GM19452 (cell line): ENCODE results near the gene BOK.
"Not testable (repeated sequence)": the region's sequence is repeated elsewhere in the genome, so short reads cannot be mapped to it uniquely, and the experiment has no call there.

ENCODE experiments used
- ATAC-seq: cut with Tn5 transposase; IDR thresholded peaks from one replicate; pipeline ENCODE4 v1.9.1; 2021; ENCODE audit not compliant: unreplicated experiment

Gene BOK

DNA sequence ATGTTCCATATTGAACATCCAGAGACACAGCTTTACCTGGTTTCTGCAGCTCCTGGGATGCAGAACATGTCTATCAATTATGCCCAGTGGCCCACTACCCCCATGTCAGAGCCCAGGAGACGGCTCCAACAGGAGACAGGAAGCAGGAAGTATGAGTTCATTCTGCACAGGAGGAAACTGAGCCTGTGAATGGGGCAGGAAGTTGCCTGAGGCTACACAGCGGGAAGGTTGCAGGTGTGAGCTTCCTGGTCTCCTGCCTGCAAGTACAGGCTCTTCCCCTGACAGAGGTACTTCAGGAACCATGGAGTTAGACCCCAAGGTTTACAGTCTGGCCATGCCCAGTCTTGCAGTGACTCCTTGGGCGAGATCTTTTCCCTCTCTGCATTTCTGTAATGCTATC lies 2.8 kb upstream of the BOK start:
- no peak for ATAC-seq

DNA sequence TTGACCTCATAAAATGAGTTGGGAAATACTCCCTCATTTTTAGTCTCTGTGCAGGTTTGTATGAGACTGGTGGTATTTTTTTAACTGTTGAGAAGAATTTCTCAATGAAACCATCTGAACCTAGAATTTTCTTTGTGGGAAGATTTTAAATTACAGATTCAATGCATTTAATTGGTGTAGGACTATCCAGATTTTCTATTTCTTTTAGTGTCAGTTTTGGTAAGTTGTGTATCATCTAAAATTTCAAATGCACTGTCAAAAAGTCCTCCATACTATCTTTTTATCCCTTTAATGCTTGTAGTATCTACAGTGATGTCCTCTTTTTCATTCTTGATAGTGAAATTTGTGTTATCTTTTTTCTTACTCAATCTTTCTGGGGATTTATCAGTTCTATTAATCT lies 1.8 kb upstream of the BOK start:
- ATAC-seq = no peak

GRCh38 chr2:241559323-241560161 lies 997 bp downstream of the BOK start:
- ATAC-seq = no peak

GRCh38 chr2:241560162-241560882 lies 1.8 kb downstream of the BOK start:
- no peak for ATAC-seq

DNA sequence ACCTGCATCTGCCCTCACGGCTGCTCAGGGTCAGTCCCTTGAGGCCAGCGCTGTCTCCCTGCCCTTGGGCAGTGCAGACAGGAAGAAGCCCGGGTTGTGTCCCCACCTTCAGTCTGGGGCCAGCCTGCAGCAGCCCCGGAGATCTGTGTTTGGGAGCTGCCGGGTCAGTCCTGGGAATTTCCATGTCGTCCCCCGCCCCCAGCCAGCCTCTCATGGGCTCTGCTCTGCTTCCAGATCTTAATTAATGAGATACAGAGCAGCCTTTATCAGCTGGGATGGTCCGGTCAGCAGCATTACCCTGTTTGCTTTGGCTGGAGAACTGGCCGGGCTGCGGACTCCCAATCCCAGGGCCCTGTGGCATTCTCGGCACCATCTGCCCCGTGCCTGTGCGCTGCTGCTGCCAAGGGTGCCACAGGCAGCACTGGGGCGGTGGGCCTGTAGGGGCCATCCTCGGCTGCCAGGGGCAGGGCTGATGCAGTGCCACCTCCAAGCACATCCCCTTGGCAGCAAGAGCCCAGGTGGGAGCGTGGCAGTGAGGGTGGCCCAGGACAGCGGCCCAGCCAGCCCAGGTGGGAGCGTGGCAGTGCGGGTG lies 2.4 kb downstream of the BOK start:
- ATAC-seq = no peak

DNA sequence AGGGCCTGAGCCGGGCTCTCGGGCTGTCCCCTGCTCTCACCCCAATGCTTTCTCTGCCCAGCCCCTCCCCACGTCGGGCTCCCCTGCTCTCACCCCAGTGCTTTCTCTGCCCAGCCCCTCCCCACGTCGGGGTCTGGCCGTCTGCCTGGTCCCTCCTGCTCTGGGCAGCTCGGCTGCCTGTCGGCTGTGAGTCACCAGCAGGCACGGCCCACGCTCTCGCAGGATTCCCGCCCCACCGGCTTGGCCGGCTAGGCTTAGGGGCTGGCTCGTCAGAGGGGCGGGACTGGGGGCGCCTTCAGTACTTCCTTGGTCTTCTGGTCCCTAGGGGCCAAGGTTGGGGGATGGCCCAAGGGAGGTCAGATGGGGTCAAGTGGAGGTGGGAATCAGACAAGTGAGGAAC lies 3.3 kb downstream of the BOK start:
- ATAC-seq = no peak

GRCh38 chr2:241562269-241562891 lies 3.8 kb downstream of the BOK start:
- no peak for ATAC-seq

DNA sequence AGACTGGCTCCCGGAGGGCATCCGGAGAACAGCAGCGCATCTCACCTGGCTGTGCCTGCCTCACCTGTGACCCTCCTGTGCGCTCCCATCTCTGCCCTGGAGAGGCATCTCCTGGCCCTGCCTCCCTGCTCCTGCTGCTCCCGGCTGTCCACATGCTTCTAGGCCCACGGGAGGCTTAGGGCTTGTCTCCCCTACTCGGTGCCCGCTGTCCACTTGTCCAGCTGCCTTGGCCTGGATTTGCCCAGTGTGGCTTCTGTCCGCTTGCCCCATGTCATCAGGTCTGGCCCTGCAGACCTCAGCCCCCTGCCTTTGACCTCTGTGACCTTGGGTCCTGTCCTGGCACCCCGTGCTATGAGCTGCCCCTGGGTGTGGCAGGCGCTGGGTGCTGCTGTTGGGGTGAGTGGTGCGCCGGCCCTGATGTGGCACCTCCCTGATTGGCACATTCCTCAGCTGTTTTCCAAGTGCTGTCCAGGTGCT lies 4.5 kb downstream of the BOK start:
- no peak for ATAC-seq

GRCh38 chr2:241563571-241563980 lies 5.0 kb downstream of the BOK start:
- ATAC-seq = no peak

DNA sequence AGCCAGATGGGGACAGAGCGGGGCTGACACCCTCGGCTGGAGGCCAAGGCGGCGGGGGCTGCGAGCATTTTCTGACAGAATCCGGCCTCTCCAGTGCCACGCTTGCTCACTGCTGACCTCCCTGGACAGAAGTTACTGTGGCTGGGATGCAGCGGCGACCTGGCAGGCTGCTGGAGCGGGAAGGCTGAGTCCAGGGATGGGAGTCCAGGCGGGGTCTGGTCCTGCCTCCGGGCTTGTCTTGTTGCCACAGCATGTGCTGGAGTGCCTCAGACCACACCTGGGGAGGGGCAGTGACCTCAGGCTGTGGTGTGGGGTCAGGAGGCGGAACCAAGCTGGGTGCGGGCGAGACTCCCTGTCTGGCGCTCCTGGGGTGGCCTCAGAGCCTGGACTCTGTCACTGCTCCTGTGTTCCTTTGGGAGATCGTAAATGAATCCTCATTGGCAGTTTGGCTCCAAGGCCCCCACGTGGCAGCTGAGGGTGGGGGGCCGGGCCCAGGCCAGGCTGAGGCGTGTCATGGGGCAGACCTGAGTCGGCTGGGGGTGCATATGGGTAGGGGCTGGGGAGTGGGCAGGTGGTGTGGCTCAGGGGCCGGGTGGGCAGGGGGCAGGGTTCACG lies 5.5 kb downstream of the BOK start:
- ATAC-seq = no peak

GRCh38 chr2:241564596-241565410 lies 6.3 kb downstream of the BOK start:
- ATAC-seq = no peak

DNA sequence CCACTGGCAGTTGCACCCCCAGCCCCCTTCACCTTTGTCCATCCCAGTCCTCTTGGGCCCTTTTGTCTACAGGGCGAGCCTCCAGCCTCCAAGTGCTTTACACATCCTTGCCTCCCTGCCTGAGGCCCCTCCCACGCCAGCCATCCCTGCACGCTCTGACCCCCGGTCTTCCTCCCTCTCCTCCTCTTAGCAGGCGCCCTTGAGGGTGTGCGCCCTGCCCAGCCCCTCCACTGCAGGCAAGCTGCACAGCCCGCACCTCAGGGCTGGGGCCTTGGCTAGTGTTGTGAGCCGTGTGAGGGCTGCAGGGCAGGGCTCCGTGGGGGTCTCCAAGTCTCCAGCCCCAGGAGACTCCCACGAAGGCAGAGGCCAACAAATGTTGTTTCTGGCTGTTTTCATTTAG lies 6.9 kb downstream of the BOK start:
- no peak for ATAC-seq

GRCh38 chr2:241566021-241566420 lies 7.5 kb downstream of the BOK start:
- ATAC-seq = not testable (repeated sequence)

GRCh38 chr2:241566468-241566867 lies 7.9 kb downstream of the BOK start:
- no peak for ATAC-seq

GRCh38 chr2:241567266-241567665 lies 8.7 kb downstream of the BOK start:
- not testable (repeated sequence) for ATAC-seq

DNA sequence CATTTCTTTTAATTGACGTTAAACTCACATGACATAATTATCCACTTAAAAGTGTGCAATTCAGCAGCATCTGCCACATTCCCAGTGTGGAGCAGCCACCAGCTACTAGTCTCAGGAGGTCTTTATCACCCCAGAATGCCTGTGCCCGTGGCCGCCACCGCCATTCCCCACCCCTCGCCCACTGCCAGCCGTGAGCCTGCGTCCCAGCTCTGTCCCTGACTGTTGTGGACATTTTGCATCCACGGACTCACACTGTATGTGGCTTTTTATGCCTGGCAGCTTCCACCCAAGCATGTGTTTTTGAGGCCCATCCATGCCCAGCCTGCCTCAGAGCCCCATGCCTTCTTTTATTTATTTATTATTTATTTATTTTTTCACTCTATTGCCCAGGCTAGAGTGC lies 9.2 kb downstream of the BOK start:
- ATAC-seq = no peak

- no peak for ATAC-seq
Measured at GRCh38 chr2:241568726-241569125, 10.2 kb downstream of the BOK start.

DNA sequence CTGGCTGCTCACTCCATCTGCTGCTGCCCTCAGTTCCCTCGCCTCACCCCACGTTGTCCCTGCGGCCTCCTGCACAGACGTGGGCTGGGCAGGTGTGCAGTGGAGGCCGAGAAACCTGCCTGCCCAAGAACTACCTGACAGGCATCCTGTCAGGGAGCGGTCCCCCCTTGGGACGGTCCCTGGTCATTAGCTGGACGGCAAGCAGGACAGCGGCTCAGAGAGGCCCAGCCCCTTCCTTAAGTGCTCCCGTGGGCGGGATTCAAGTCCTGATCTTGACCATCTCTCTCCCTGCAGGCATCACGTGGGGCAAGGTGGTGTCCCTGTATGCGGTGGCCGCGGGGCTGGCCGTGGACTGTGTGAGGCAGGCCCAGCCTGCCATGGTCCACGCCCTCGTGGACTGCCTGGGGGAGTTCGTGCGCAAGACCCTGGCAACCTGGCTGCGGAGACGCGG lies 11.3 kb downstream of the BOK start:
- no peak for ATAC-seq

- ATAC-seq = no peak
Measured at GRCh38 chr2:241570961-241571581, 12.5 kb downstream of the BOK start.
